IPS-18a (cell line): ENCODE measurements around the gene SLC24A3.

ENCODE experiments used
- H3K27ac ChIP-seq: one replicate; pipeline ENCODE4 v1.5.1; 2013; ENCODE audit warnings: low read length
- H3K27me3 ChIP-seq: one replicate; pipeline ENCODE4 v1.6.1; 2013; ENCODE audit warnings: mild to moderate bottlenecking, low read length; ENCODE audit not compliant: control insufficient read depth, insufficient read depth
- H3K36me3 ChIP-seq: one replicate; pipeline ENCODE4 v1.6.1; 2013; ENCODE audit warnings: low read depth, low read length; ENCODE audit not compliant: control insufficient read depth
- H3K4me1 ChIP-seq: one replicate; pipeline ENCODE4 v1.6.1; 2013; ENCODE audit warnings: low read depth, low read length; ENCODE audit not compliant: control insufficient read depth
- H3K4me3 ChIP-seq: one replicate; pipeline ENCODE4 v1.5.1; 2013; ENCODE audit warnings: low read length
- H3K9ac ChIP-seq: one replicate; pipeline ENCODE4 v1.6.1; 2013; ENCODE audit warnings: mild to moderate bottlenecking, low read length, moderate library complexity
- H3K9me3 ChIP-seq: one replicate; pipeline ENCODE4 v1.6.1; 2013; ENCODE audit warnings: low read depth, low read length; ENCODE audit not compliant: control insufficient read depth

Gene SLC24A3

GRCh38 chr20:19274412-19275015, 62.1 kb downstream of the SLC24A3 start:
- Histone ChIP-seq H3K36me3 (no peaks in the 10 kb centered on the region), H3K27me3 (no peaks in the 10 kb centered on the region), H3K27ac (no peak overlapping the region), H3K4me3 (no peak overlapping the region), H3K9me3 (no peaks in the 10 kb centered on the region), H3K9ac (no peak overlapping the region), H3K4me1 (no peaks in the 10 kb centered on the region)

- Histone ChIP-seq H3K9me3 (no peaks in the 10 kb centered on the region), H3K4me3 (no peak overlapping the region), H3K9ac (no peak overlapping the region), H3K27ac (no peak overlapping the region), H3K4me1 (no peaks in the 10 kb centered on the region), H3K36me3 (no peaks in the 10 kb centered on the region), H3K27me3 (no peaks in the 10 kb centered on the region)
Measured at GRCh38 chr20:19275038-19275629, 62.7 kb downstream of the SLC24A3 start.

GRCh38 chr20:19275630-19276071, 63.2 kb downstream of the SLC24A3 start:
- Histone ChIP-seq H3K4me1 (no peaks in the 10 kb centered on the region), H3K27me3 (no peaks in the 10 kb centered on the region), H3K9ac (no peak overlapping the region), H3K4me3 (no peak overlapping the region), H3K9me3 (no peaks in the 10 kb centered on the region), H3K27ac (no peak overlapping the region), H3K36me3 (no peaks in the 10 kb centered on the region)

- H3K27me3 ChIP-seq = no peaks in the 10 kb centered on the region
- no peaks in the 10 kb centered on the region for H3K9me3 ChIP-seq
- H3K36me3 ChIP-seq = no peaks in the 10 kb centered on the region
- H3K9ac ChIP-seq = no peak overlapping the region
- no peaks in the 10 kb centered on the region for H3K4me1 ChIP-seq
- H3K4me3 ChIP-seq = no peak overlapping the region
- no peak overlapping the region for H3K27ac ChIP-seq
Measured at GRCh38 chr20:19277381-19277780, 64.9 kb downstream of the SLC24A3 start.

GRCh38 chr20:19283490-19284025, 71.1 kb downstream of the SLC24A3 start:
- H3K27me3 ChIP-seq = no peaks in the 10 kb centered on the region
- no peak overlapping the region for H3K27ac ChIP-seq
- H3K36me3 ChIP-seq = no peaks in the 10 kb centered on the region
- no peaks in the 10 kb centered on the region for H3K4me1 ChIP-seq
- no peak overlapping the region for H3K9ac ChIP-seq
- H3K9me3 ChIP-seq = no peaks in the 10 kb centered on the region
- H3K4me3 ChIP-seq = no peak overlapping the region

- no peaks in the 10 kb centered on the region for H3K27me3 ChIP-seq
- no peaks in the 10 kb centered on the region for H3K9me3 ChIP-seq
- H3K36me3 ChIP-seq = no peaks in the 10 kb centered on the region
- H3K27ac ChIP-seq = no peak overlapping the region
- H3K4me1 ChIP-seq = no peaks in the 10 kb centered on the region
- H3K4me3 ChIP-seq = no peak overlapping the region
- H3K9ac ChIP-seq = no peak overlapping the region
Measured at GRCh38 chr20:19284400-19285178, 72.1 kb downstream of the SLC24A3 start.

GRCh38 chr20:19285436-19285835, 73.0 kb downstream of the SLC24A3 start:
- no peaks in the 10 kb centered on the region for H3K27me3 ChIP-seq
- no peaks in the 10 kb centered on the region for H3K36me3 ChIP-seq
- H3K9me3 ChIP-seq = no peaks in the 10 kb centered on the region
- no peak overlapping the region for H3K4me3 ChIP-seq
- no peaks in the 10 kb centered on the region for H3K4me1 ChIP-seq
- no peak overlapping the region for H3K9ac ChIP-seq
- no peak overlapping the region for H3K27ac ChIP-seq

- Histone ChIP-seq H3K4me1 (no peaks in the 10 kb centered on the region), H3K27me3 (no peaks in the 10 kb centered on the region), H3K27ac (no peak overlapping the region), H3K36me3 (no peaks in the 10 kb centered on the region), H3K9me3 (no peaks in the 10 kb centered on the region), H3K9ac (no peak overlapping the region), H3K4me3 (no peak overlapping the region)
Measured at GRCh38 chr20:19288061-19288460, 75.6 kb downstream of the SLC24A3 start.

- Histone ChIP-seq H3K4me3 (no peak overlapping the region), H3K4me1 (no peaks in the 10 kb centered on the region), H3K9ac (no peak overlapping the region), H3K36me3 (no peaks in the 10 kb centered on the region), H3K9me3 (no peaks in the 10 kb centered on the region), H3K27me3 (no peaks in the 10 kb centered on the region), H3K27ac (no peak overlapping the region)
Measured at GRCh38 chr20:19288636-19289035, 76.2 kb downstream of the SLC24A3 start.

GRCh38 chr20:19289451-19289850, 77.0 kb downstream of the SLC24A3 start:
- no peaks in the 10 kb centered on the region for H3K36me3 ChIP-seq
- no peak overlapping the region for H3K9ac ChIP-seq
- no peak overlapping the region for H3K27ac ChIP-seq
- no peaks in the 10 kb centered on the region for H3K9me3 ChIP-seq
- H3K27me3 ChIP-seq = no peaks in the 10 kb centered on the region
- H3K4me1 ChIP-seq = no peaks in the 10 kb centered on the region
- no peak overlapping the region for H3K4me3 ChIP-seq

GRCh38 chr20:19291024-19291817, 78.8 kb downstream of the SLC24A3 start:
- no peaks in the 10 kb centered on the region for H3K9me3 ChIP-seq
- H3K4me1 ChIP-seq = no peaks in the 10 kb centered on the region
- no peak overlapping the region for H3K27ac ChIP-seq
- no peaks in the 10 kb centered on the region for H3K36me3 ChIP-seq
- H3K9ac ChIP-seq = no peak overlapping the region
- no peak overlapping the region for H3K4me3 ChIP-seq
- H3K27me3 ChIP-seq = no peaks in the 10 kb centered on the region
